Stimulated activated CD4-positive, alpha-beta T cell treated with anti-CD3 and anti-CD28 coated beads, TNF-alpha, amount 100 ng/mL, for 1 hour (primary cell): ENCODE results near the gene MRPL43.
"Not testable (repeated sequence)": the region's sequence is repeated elsewhere in the genome, so short reads cannot be mapped to it uniquely, and the experiment has no call there.

Experiments used
- DNase-seq, 3 donors: peaks; one replicate each; pipeline ENCODE4 v3.0.0-alpha.2; 2020; ENCODE audit warnings: low read depth in 3 of 3, low spot score in 1 of 3

MRPL43 gene

GRCh38 chr10:100986952-100987684, at the start of gene MRPL43, which contains the start of gene TWNK:
Gene MRPL43 (minus strand): TSS chr10:100987497. CDS start chr10:100987443, 54 bp downstream.
Gene TWNK (plus strand): TSS chr10:100987543. CDS start chr10:100988211, 668 bp downstream.
- DNase-seq = peak; percentile 55 to 76 (median 63)

GRCh38 chr10:101036726-101037125, 49.4 kb upstream of the MRPL43 start:
- no peak for DNase-seq

- DNase-seq = no peak
Measured at GRCh38 chr10:101035916-101036702, 48.8 kb upstream of the MRPL43 start.

GRCh38 chr10:101035314-101035713, 48.0 kb upstream of the MRPL43 start:
- no peak for DNase-seq

- DNase-seq = not testable (repeated sequence)
Measured at GRCh38 chr10:101034404-101034803, 47.1 kb upstream of the MRPL43 start.

- no peak for DNase-seq
Measured at GRCh38 chr10:101033276-101033675, 46.0 kb upstream of the MRPL43 start.

GRCh38 chr10:101032637-101033224, 45.4 kb upstream of the MRPL43 start:
- peak in 2 of 3 donors; percentile 34 to 45 for DNase-seq

- DNase-seq = peak; percentile 37 to 53 (median 53)
Measured at GRCh38 chr10:101031796-101032636, 44.7 kb upstream of the MRPL43 start.

- DNase-seq = peak; percentile 90 to 97 (median 93)
Measured at GRCh38 chr10:101031128-101031795, 44.0 kb upstream of the MRPL43 start, which contains the start of the genes PDZD7 and SFXN3. Gene PDZD7 (minus strand): TSS chr10:101031129. CDS start chr10:101030219, 910 bp downstream. Gene SFXN3 (plus strand): TSS chr10:101031234. CDS start chr10:101034695, 3,461 bp downstream.

GRCh38 chr10:101030496-101031127, 43.3 kb upstream of the MRPL43 start:
- DNase-seq = no peak

- no peak for DNase-seq
Measured at GRCh38 chr10:101029520-101030295, 42.4 kb upstream of the MRPL43 start.

GRCh38 chr10:101028446-101029337, 41.4 kb upstream of the MRPL43 start:
- no peak for DNase-seq

- DNase-seq = no peak
Measured at GRCh38 chr10:101027106-101027720, 39.9 kb upstream of the MRPL43 start.

- no peak for DNase-seq
Measured at GRCh38 chr10:101022967-101023705, 35.8 kb upstream of the MRPL43 start.

GRCh38 chr10:101021692-101022251, 34.5 kb upstream of the MRPL43 start:
- DNase-seq = no peak

GRCh38 chr10:101021239-101021638, 33.9 kb upstream of the MRPL43 start:
- DNase-seq = no peak
